ENCODE measurements around the gene UGT1A5. TPM values are rescaled to one million over a fixed set of nuclear protein-coding genes. Genes with fewer than 3 reads are reported as not detected.

The UGT1A5 gene
- total and polyA plus RNA-seq, 2 of the 13 experiments (the other 11 are each of a cell fraction or from before 2014, with no cell fraction given): not detected

- TF ChIP-seq ZBTB33 (CRISPR knock-in tag; IDR thresholded peaks at IDR 0.05) (peak; percentile 68; the same call in 1 of the 2 replicates), MTERF4 (CRISPR knock-in tag; IDR thresholded peaks at IDR 0.05) (peak; percentile 24; the same call in 1 of the 2 replicates), JUND (CRISPR knock-in tag; IDR thresholded peaks at IDR 0.05) (peak; percentile 66; the same call in 1 of the 2 replicates), NFYC (CRISPR knock-in tag; IDR thresholded peaks at IDR 0.05) (peak; percentile 58; the same call in 1 of the 2 replicates), TSC22D2 (CRISPR knock-in tag; IDR thresholded peaks at IDR 0.05; ENCODE audit: borderline replicate concordance) (peak; percentile 78; the same call in 1 of the 2 replicates), POGK (CRISPR knock-in tag; conservative IDR thresholded peaks at IDR 0.05) (peak; percentile 82), ZNF235 (CRISPR knock-in tag; IDR thresholded peaks at IDR 0.05; ENCODE audit: borderline replicate concordance) (0 out of 2 replicates have a peak, but pooled peaks have one; percentile 25), ZNF24 (IDR thresholded peaks at IDR 0.05) (peak; percentile 51; the same call in 1 of the 2 replicates), YEATS4 (CRISPR knock-in tag; IDR thresholded peaks at IDR 0.05; ENCODE audit: borderline replicate concordance) (peak; percentile 47; the same call in 1 of the 2 replicates), SMAD3 (CRISPR knock-in tag; IDR thresholded peaks at IDR 0.05) (peak; percentile 78), ATF6 (CRISPR knock-in tag; conservative IDR thresholded peaks at IDR 0.05) (peak; percentile 87; the same call in 1 of the 2 replicates), ZNF136 (CRISPR knock-in tag; IDR thresholded peaks at IDR 0.05; ENCODE audit: low read depth) (no peak; the same call in 1 of the 2 replicates), GFI1 (CRISPR knock-in tag; IDR thresholded peaks at IDR 0.05; ENCODE audit: borderline replicate concordance) (peak; percentile 95), ZNF574 (CRISPR knock-in tag; IDR thresholded peaks at IDR 0.05) (peak; percentile 57; the same call in 1 of the 2 replicates), NR2F2 (IDR thresholded peaks at IDR 0.05; ENCODE audit: borderline replicate concordance, low read depth) (peak; percentile 100), GATAD1 (CRISPR knock-in tag; IDR thresholded peaks at IDR 0.05) (peak; percentile 72), ZNF17 (CRISPR knock-in tag; IDR thresholded peaks at IDR 0.05) (no peak), ZNF549 (CRISPR knock-in tag; IDR thresholded peaks at IDR 0.05) (no peak)
Measured at GRCh38 chr2:233745073-233745755, 32.5 kb downstream of the UGT1A5 start (continued).

Data from HepG2 (cell line).